H1 (cell line): ENCODE results near the gene ARL2. TPM values are rescaled to one million over a fixed set of nuclear protein-coding genes. Genes with fewer than 3 reads are reported as not detected.
A peak's percentile ranks its signal among the peaks of the same experiment; 100 is the strongest.

Experiments used
- ASH2L ChIP-seq: fragments of 200-600, 300-600 bp; sonication (generic); IDR thresholded peaks from one replicate; pipeline ENCODE4 v1.7.1; 2017; ENCODE audit warnings: low read length
- CREB1 ChIP-seq: IDR thresholded peaks from 2 replicates; pipeline ENCODE4 v1.6.1; 2012; ENCODE audit warnings: inconsistent platforms
- HDAC2 ChIP-seq, 2 experiments: fragments of 300-600 bp in 1 of 2; sonication (generic) in 1 of 2; IDR thresholded peaks; 2 replicates each; pipeline ENCODE4 v1.6.1; 2011 to 2012; ENCODE audit warnings: low read depth in 2 of 2, low read length in 2 of 2, mild to moderate bottlenecking in 2 of 2, moderate library complexity in 2 of 2, borderline replicate concordance in 1 of 2, inconsistent platforms in 1 of 2
- KDM4A ChIP-seq: IDR thresholded peaks from one replicate; pipeline ENCODE4 v1.7.1; 2012; ENCODE audit warnings: low read depth, mild to moderate bottlenecking, moderate library complexity, low read length, inconsistent platforms; ENCODE audit not compliant: severe bottlenecking
- MAFK ChIP-seq: IDR thresholded peaks from 2 replicates; pipeline ENCODE4 v1.6.1; 2012; ENCODE audit warnings: low read depth, mild to moderate bottlenecking, improper control_type of control experiment, low read length
- NANOG ChIP-seq: IDR thresholded peaks from 2 replicates; pipeline ENCODE4 v1.6.1; 2011; ENCODE audit warnings: low read length, low read depth, mild to moderate bottlenecking, inconsistent platforms; ENCODE audit not compliant: insufficient read depth, poor library complexity, severe bottlenecking
- PHF8 ChIP-seq: fragments of 200-600 bp; sonication (generic); conservative IDR thresholded peaks from 2 replicates; pipeline ENCODE4 v1.7.1; 2012; ENCODE audit warnings: low read depth, mild to moderate bottlenecking, inconsistent platforms, low read length, moderate library complexity
- POLR2AphosphoS5 ChIP-seq: IDR thresholded peaks from 2 replicates; pipeline ENCODE4 v1.6.1; 2011; ENCODE audit warnings: low read depth, low read length
- RAD21 ChIP-seq, 2 experiments: IDR thresholded peaks in 1 of 2; conservative IDR thresholded peaks in 1 of 2; 2 replicates each; pipeline ENCODE4 v1.6.1; 2011; ENCODE audit warnings: low read depth in 2 of 2, low read length in 2 of 2, improper control_type of control experiment in 1 of 2, inconsistent platforms in 1 of 2, mild to moderate bottlenecking in 1 of 2, moderate library complexity in 1 of 2
- SP4 ChIP-seq: IDR thresholded peaks from 2 replicates; pipeline ENCODE4 v1.6.1; 2012; ENCODE audit warnings: low read length, inconsistent platforms
- TBP ChIP-seq: IDR thresholded peaks from 2 replicates; pipeline ENCODE4 v1.6.1; 2011; ENCODE audit warnings: low read depth, low read length, improper control_type of control experiment
- TCF12 ChIP-seq: IDR thresholded peaks from 2 replicates; pipeline ENCODE4 v1.6.1; 2011; ENCODE audit warnings: low read depth, mild to moderate bottlenecking, low read length
- polyA plus RNA-seq, 7 experiments: library from polyadenylated mRNA; depleted of rRNA in 3 of 7; stranded (reverse) in 5 of 7; unstranded in 2 of 7; fragments of >200 nt in 5 of 7; fragments of 200-250 nt in 2 of 7; gene quantifications; 1 replicate in 5 of 7; 2 replicates in 1 of 7; 4 replicates in 1 of 7; pipeline versions ENCODE4 v1.2.1 to v1.2.3, GENCODE V29; 2011 to 2013; ENCODE audit warnings: missing spikeins in 2 of 7, mixed read lengths in 2 of 7
- total RNA-seq: library from RNA; stranded (reverse); fragmentation: NEBNext Ultra II Directional; extraction: Animal tissue kit (Norgen Biotek cat#: 25700); gene quantifications from 2 replicates; pipeline ENCODE4 v1.2.1, GENCODE V29; 2021
- TF ChIP-seq, protein P1 (sequence below): IDR thresholded peaks from 2 replicates; pipeline ENCODE4 v1.6.1; 2012; ENCODE audit warnings: inconsistent platforms
- TF ChIP-seq, protein P2 (sequence below): IDR thresholded peaks from 2 replicates; pipeline ENCODE4 v1.6.1; 2012; ENCODE audit warnings: inconsistent platforms
- TF ChIP-seq, protein P3 (sequence below): IDR thresholded peaks from 2 replicates; pipeline ENCODE4 v1.6.1; 2012; ENCODE audit warnings: low read length, inconsistent platforms
- TF ChIP-seq, protein P4 (sequence below), 3 experiments: IDR thresholded peaks; 1 replicate in 2 of 3; 2 replicates in 1 of 3; pipeline versions ENCODE4 v1.5.1 to v1.6.1; 2011; ENCODE audit warnings: low read length in 3 of 3, mild to moderate bottlenecking in 3 of 3, inconsistent platforms in 2 of 3, low read depth in 1 of 3, moderate library complexity in 1 of 3; ENCODE audit not compliant: insufficient read depth in 1 of 3; ENCODE audit errors: control extremely low read depth in 1 of 3

Gene ARL2
- total and polyA plus RNA-seq, 2 of the 8 experiments (the other 6 are each of a cell fraction or from before 2014, with no cell fraction given) = 186 to 535 TPM

DNA sequence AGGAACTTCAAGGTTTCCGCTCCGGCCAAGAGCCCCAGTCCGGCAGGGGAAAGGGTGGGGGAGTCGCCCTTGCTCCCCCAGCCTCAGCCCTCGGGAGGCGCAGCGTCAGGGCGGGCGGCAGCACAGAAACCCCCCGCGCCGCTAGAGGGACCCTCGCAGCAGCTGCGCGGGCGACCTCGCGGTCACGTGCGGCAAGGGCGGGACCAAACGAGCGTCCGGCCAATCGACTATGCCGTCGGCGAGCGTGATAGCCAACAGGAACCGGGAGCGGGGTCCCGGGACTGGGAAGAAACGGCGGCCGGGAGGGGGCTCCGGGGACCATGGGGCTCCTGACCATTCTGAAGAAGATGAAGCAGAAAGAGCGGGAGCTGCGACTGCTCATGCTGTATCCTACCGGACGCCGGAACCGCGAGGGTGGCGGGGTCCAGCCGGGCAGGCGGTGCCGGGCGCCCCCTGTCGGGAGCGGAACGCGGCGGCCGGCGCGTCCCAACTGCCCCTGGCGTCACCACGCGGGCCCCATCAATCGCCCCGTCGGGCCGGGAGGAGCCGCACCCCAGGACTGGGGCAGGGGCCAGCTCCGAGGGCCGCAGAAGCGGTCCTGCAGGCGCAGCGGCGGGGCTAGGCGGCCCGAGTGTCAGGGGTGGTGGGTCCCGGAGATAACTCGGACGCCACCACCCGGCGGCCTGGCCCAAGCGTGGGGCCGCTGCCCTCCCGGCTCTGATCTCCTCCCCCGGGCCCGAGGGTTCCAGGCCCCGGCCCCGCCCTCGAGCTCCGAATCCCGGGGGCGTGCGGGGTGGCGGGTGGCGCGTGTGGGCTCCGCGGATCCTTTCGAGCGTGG, at the start of gene ARL2 (continued):
- TF ChIP-seq POLR2AphosphoS5 (peak; percentile 41; the same call in 1 of the 2 replicates), RAD21 (IDR thresholded peaks at IDR 0.05 in 1 of 2, conservative IDR thresholded peaks at IDR 0.05 in 1 of 2; ENCODE audit: low read depth in 2 of 2, low read length in 2 of 2) (peak; percentile 6 to 42; a peak in 3 of 4 replicates), TBP (peak; percentile 60; the same call in 1 of the 2 replicates), SP4 (0 out of 2 replicates have a peak, but pooled peaks have one; percentile 76), CREB1 (peak; percentile 64), PHF8 (peak; percentile 75), ASH2L (peak; percentile 87), TCF12 (0 out of 2 replicates have a peak, but pooled peaks have one; percentile 4), HDAC2 (IDR thresholded peaks at IDR 0.05; ENCODE audit: borderline replicate concordance in 1 of 2, low read depth in 2 of 2, low read length in 2 of 2) (no peak), NANOG (peak; percentile 8), MAFK (no peak), KDM4A (peak; percentile 90)
- TF ChIP-seq, protein P1, sequence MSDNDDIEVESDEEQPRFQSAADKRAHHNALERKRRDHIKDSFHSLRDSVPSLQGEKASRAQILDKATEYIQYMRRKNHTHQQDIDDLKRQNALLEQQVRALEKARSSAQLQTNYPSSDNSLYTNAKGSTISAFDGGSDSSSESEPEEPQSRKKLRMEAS = peak; percentile 66; the same call in 1 of the 2 replicates
- TF ChIP-seq, protein P2, sequence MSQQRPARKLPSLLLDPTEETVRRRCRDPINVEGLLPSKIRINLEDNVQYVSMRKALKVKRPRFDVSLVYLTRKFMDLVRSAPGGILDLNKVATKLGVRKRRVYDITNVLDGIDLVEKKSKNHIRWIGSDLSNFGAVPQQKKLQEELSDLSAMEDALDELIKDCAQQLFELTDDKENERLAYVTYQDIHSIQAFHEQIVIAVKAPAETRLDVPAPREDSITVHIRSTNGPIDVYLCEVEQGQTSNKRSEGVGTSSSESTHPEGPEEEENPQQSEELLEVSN = peak; percentile 96
- TF ChIP-seq, protein P3, sequence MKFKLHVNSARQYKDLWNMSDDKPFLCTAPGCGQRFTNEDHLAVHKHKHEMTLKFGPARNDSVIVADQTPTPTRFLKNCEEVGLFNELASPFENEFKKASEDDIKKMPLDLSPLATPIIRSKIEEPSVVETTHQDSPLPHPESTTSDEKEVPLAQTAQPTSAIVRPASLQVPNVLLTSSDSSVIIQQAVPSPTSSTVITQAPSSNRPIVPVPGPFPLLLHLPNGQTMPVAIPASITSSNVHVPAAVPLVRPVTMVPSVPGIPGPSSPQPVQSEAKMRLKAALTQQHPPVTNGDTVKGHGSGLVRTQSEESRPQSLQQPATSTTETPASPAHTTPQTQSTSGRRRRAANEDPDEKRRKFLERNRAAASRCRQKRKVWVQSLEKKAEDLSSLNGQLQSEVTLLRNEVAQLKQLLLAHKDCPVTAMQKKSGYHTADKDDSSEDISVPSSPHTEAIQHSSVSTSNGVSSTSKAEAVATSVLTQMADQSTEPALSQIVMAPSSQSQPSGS = no peak
- TF ChIP-seq, protein P4, sequence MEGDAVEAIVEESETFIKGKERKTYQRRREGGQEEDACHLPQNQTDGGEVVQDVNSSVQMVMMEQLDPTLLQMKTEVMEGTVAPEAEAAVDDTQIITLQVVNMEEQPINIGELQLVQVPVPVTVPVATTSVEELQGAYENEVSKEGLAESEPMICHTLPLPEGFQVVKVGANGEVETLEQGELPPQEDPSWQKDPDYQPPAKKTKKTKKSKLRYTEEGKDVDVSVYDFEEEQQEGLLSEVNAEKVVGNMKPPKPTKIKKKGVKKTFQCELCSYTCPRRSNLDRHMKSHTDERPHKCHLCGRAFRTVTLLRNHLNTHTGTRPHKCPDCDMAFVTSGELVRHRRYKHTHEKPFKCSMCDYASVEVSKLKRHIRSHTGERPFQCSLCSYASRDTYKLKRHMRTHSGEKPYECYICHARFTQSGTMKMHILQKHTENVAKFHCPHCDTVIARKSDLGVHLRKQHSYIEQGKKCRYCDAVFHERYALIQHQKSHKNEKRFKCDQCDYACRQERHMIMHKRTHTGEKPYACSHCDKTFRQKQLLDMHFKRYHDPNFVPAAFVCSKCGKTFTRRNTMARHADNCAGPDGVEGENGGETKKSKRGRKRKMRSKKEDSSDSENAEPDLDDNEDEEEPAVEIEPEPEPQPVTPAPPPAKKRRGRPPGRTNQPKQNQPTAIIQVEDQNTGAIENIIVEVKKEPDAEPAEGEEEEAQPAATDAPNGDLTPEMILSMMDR (IDR thresholded peaks at IDR 0.05; ENCODE audit: control extremely low read depth in 1 of 3, insufficient read depth in 1 of 3, low read depth in 1 of 3, low read length in 3 of 3) = peak; percentile 53 to 81 (median 73)
